WTC11 (cell line): ENCODE data around the gene CNTNAP2.

ENCODE experiments used
- AFF4 ChIP-seq: sonication (generic); formaldehyde crosslinking; IDR thresholded peaks from 2 replicates; pipeline ENCODE4 v1.8.1; 2023; ENCODE audit warnings: mild to moderate bottlenecking, missing genetic modification reagents, borderline replicate concordance
- ARID4B ChIP-seq: sonication (generic); formaldehyde crosslinking; IDR thresholded peaks from 2 replicates; pipeline ENCODE4 v1.8.0; 2023; ENCODE audit warnings: missing genetic modification reagents, mild to moderate bottlenecking, borderline replicate concordance
- CREB1 ChIP-seq: sonication (generic); formaldehyde crosslinking; IDR thresholded peaks from 2 replicates; pipeline ENCODE4 v1.8.0; 2023; ENCODE audit warnings: mild to moderate bottlenecking, missing genetic modification reagents
- CTCF ChIP-seq: fragments of 200-600 bp; IDR thresholded peaks from 2 replicates; pipeline ENCODE4 v1.8.0; 2022; ENCODE audit warnings: antibody characterized with exemption
- FOXJ3 ChIP-seq: sonication (generic); formaldehyde crosslinking; IDR thresholded peaks from 2 replicates; pipeline ENCODE4 v1.9.0; 2021; ENCODE audit warnings: missing genetic modification reagents, mild to moderate bottlenecking, borderline replicate concordance
- NR2C2 ChIP-seq: sonication (generic); formaldehyde crosslinking; IDR thresholded peaks from 2 replicates; pipeline ENCODE4 v1.8.0; 2022; ENCODE audit warnings: mild to moderate bottlenecking, missing genetic modification reagents
- PREB ChIP-seq: sonication (generic); formaldehyde crosslinking; IDR thresholded peaks from 2 replicates; pipeline ENCODE4 v1.8.1; 2022; ENCODE audit warnings: mild to moderate bottlenecking, missing genetic modification reagents, moderate library complexity, borderline replicate concordance
- TCF7 ChIP-seq: sonication (generic); formaldehyde crosslinking; IDR thresholded peaks from 2 replicates; pipeline ENCODE4 v1.8.0; 2022; ENCODE audit warnings: mild to moderate bottlenecking, low read depth, missing genetic modification reagents, moderate library complexity
- TEAD4 ChIP-seq: sonication (generic); formaldehyde crosslinking; IDR thresholded peaks from 2 replicates; pipeline ENCODE4 v1.8.0; 2022; ENCODE audit warnings: mild to moderate bottlenecking, missing genetic modification reagents
- USF2 ChIP-seq: sonication (generic); formaldehyde crosslinking; IDR thresholded peaks from 2 replicates; pipeline ENCODE4 v1.8.1; 2023; ENCODE audit warnings: mild to moderate bottlenecking, missing genetic modification reagents, moderate library complexity
- ZNF121 ChIP-seq: sonication (generic); formaldehyde crosslinking; IDR thresholded peaks from 2 replicates; pipeline ENCODE4 v1.8.0; 2023; ENCODE audit warnings: missing genetic modification reagents
- ZNF138 ChIP-seq: sonication (generic); formaldehyde crosslinking; conservative IDR thresholded peaks from 2 replicates; pipeline ENCODE4 v1.8.1; 2022; ENCODE audit warnings: mild to moderate bottlenecking, moderate library complexity, missing genetic modification reagents
- ZSCAN18 ChIP-seq: fragments of 250-450 bp; sonication (Bioruptor Pico); IDR thresholded peaks from 2 replicates; pipeline ENCODE4 v2.1.2; 2022; ENCODE audit warnings: mild to moderate bottlenecking, moderate library complexity

- no peak for TF ChIP-seq USF2 (CRISPR knock-in tag)
- TF ChIP-seq CTCF, result no peak
- no peak for TF ChIP-seq ZSCAN18
- no peak for TF ChIP-seq ZNF121 (CRISPR knock-in tag)
- no peak for TF ChIP-seq PREB
- TF ChIP-seq AFF4 (CRISPR knock-in tag), result no peak
- TF ChIP-seq NR2C2, result no peak
- TF ChIP-seq ZNF138 (CRISPR knock-in tag), result no peak
- no peak for TF ChIP-seq TCF7 (CRISPR knock-in tag)
- TF ChIP-seq TEAD4 (CRISPR knock-in tag), result no peak
- no peak for TF ChIP-seq FOXJ3 (CRISPR knock-in tag)
- TF ChIP-seq CREB1 (CRISPR knock-in tag), result no peak
- no peak for TF ChIP-seq ARID4B (CRISPR knock-in tag)
Observed at GRCh38 chr7:148394582-148394981, 2278.0 kb downstream of the CNTNAP2 start.
